Amygdala (tissue), 56 donors: ENCODE results near the gene ANKAR.
A peak's percentile ranks its signal among the peaks of the same experiment; 100 is the strongest.
"Not testable (repeated sequence)": the region's sequence is repeated elsewhere in the genome, so short reads cannot be mapped to it uniquely, and the experiment has no call there.

Experiments used
- DNase-seq, 56 donors: peaks; one replicate each; lab custom pipeline; 2025; lab: John Stamatoyannopoulos, UW

Gene ANKAR, protein sequence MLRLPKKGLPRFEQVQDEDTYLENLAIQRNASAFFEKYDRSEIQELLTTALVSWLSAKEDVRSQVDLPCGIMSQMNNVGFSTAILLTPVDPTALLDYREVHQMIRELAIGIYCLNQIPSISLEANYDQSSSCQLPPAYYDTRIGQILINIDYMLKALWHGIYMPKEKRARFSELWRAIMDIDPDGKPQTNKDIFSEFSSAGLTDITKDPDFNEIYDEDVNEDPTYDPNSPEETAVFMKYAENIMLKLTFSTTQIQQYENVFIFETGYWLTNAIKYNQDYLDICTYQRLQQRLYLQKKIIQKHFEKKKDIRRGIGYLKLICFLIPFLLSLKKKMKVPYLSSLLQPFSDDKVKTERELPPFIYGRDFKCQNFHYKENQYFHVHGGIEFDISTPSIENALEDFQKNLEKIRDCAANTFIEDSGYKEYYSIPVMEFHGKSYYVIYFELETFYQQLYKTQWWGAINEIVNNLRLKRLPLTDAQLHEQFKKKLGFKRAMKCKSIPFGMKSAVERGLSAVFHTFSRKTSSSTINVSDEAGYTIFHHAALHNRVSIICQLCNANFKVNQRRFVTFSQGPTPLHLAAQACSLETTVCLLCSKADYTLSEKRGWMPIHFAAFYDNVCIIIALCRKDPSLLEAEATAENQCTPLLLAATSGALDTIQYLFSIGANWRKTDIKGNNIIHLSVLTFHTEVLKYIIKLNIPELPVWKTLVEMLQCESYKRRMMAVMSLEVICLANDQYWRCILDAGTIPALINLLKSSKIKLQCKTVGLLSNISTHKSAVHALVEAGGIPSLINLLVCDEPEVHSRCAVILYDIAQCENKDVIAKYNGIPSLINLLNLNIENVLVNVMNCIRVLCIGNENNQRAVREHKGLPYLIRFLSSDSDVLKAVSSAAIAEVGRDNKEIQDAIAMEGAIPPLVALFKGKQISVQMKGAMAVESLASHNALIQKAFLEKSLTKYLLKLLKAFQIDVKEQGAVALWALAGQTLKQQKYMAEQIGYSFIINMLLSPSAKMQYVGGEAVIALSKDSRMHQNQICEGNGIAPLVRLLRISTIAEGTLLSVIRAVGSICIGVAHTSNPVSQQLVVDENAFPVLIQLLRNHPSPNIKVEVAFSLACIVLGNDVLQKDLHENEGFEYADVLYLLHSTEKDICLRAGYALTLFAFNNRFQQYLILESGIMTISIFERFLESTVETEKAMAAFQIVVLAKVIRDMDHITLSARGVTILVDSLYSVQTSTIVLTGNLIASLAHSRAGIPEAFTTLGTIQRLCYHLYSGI (N-terminal part only)

DNA sequence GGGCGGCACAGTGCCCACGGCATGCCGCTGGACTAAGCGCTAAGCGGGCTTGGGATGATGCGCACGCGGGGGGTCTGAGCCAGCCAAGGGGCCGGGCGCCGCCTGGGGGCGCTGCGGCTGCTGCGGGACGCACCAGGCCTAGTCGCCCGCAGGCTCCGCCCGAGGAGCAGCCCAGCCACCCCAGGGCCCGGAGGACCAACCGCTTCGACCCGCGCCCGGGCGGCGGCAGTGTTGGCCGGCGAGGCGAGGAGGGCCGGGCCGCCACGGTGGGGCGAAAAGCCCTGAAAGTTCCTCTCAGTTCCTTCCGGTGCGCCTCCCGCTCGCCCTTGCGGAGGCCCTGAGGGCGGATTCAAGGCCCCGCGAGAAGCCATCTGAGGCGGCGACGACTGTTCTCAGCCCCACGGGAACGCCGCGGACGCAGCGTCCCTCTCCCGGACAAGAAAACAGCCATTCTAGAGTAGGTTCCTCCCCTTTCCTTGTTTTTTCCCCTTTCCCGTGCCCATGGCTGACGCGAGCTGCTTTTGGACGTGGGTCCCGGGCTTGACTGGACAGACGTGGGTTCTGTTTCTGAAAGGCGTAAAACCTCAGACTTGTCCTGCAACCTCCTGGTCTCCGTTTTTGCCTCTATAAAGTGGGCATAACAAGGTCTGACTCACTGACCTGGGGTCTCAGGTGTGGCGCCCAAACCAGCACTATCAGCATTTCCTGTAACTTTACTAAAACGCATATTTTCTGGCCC lies at the start of gene ANKAR:
TSS of gene ANKAR (plus strand) at position 297 of the 739 bp plus-strand sequence. CDS start 1,821 bp downstream, outside the sequence.
- DNase-seq = peak; percentile 49 to 91 (median 78)

DNA sequence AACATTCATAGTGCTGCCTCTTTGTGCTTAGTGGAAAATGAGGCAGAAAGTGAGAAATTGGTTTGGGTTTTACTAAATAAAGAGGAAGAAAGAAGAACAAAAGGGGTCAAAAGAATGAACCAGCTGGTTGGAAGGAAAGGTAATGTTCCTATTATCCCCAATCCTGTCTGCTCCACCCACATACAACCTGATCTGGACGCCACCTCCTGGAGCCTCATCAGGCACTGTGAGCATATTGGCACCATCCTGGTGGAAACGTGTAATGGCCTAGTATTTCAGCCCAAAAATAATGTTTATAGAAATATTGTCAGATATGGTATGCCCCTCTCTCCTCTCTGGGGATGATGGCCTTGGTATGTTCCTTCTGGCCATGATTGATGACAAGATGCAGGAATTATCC lies 48.8 kb upstream of the ANKAR start:
- no peak for DNase-seq

DNA sequence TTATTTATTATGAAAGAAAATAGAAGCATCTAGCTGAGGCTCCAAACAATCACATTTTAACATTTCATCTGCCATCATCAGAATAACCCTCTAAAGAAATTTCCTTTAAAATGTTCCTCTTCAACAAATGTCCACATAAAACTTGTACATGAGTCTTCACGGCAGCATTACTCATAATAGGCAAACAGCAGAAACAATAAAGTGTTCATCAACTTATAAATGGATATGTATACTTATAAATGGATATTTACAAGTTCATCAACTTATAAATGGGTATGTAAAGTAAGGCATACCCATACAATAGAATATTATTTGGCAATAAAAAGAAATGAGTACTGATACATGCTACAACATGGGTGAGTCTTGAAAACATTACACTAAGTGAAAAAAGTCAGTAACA lies 46.7 kb upstream of the ANKAR start:
- DNase-seq = no peak

DNA sequence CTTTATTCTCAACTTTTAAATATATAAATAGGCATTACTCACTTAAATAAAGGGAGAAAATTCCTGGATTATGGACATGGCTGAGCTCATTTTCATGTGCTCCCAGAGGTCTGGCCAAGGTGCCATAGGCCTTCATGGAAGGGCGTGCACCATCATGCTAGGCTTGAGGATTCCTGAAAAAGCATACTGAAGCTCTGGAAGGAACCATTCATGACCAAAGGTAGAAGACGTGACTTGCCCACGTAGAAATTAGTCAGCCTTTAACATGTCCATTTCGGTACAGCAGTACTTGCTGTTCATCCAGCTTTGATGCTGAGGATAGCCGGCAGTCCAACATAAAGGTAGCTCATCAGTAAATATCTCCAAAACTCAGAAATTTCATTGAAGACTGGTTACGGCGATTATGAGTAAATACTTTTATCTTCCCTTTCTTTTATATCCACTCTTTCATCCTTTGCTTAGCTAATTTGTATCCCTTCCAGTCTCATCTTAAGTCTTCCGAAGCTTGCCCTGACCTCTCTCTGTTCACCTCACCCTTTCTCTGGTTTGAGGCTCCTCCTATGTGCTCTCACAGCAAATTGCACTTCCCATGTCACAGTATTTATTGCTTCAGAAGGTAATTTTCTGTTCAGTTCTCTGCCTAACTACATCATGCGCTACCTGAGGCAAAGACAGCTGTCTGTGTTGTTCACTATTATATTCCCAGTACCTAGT lies 45.5 kb upstream of the ANKAR start:
- no peak for DNase-seq

DNA sequence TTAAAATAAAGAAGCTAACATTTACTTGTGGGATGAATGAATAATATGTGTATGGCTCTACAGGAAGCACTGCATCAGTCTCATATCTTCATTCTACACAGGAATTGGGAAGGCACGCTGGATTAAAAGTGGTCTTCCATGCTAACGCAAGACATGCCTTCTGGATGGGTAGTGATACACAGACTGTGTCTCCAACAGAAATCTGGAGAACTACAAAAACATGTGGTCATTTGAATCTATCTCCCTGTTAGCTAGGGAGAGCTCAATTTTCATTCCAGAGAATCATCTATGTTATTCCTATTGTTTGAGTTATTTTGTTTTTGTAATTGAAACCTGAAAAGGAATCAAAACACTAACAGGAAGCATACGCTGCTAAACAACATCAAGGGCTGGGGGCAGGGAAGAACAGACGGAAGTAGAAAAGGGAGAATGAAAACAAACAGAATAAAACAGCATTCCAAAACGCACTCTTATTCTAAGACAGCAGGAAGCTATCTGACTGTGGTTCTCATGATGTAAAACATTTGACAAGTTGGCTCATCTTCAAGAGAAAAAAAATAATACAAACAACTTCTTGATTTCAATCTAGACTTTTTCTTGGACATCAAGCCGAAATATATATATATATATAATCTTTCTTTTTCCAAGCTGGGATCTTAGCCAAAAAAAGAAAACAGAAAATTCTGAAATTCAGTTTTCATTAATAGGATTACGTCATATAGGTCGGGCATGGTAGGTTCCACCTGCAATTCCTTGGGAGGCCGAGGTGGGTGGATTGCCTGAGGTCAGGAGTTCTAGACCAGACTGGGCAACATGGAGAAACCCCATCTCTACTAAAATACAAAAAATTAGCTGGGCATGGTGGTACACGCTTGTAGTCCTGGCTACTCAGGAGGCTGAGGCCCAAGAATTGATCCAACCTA lies 44.7 kb upstream of the ANKAR start:
- DNase-seq = no peak

DNA sequence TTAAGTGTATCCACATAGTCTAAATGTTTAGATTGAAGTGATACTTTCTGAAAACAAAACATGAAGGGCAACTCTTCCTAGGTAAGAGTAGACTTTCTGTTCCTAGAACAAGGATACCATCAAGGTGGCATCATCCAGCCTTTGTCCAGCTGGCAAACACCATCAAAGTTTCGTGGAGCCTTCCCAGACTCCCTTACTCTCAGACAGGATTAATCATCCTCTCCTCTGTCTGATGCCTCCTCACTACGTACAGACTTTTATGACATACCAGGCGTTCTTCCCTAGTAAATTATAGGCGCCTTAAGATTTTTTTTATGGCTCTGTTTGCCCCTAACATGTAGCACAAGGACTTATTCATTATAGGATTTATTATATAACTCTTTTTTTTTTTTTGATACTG lies 42.6 kb upstream of the ANKAR start:
- DNase-seq = no peak

DNA sequence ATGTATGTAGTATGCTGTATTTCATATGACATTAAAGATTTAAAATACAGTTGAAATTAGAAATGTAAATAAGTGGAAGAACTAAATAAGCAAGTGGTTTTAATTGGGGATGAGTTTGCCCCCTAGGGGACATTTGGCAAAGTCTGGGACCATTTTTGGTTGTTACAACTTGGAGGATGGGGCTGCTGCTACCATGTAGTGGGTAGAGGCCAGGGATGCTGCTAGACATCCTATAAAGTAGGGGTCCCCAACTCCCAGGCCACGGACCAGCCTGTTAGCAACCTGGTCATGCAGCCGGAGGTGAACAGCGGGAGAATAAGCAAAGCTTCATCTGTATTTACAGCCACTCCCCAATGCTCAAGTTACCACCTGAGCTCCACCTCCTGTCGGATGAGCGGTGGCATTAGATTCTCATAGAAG lies 41.1 kb upstream of the ANKAR start:
- DNase-seq = no peak

DNA sequence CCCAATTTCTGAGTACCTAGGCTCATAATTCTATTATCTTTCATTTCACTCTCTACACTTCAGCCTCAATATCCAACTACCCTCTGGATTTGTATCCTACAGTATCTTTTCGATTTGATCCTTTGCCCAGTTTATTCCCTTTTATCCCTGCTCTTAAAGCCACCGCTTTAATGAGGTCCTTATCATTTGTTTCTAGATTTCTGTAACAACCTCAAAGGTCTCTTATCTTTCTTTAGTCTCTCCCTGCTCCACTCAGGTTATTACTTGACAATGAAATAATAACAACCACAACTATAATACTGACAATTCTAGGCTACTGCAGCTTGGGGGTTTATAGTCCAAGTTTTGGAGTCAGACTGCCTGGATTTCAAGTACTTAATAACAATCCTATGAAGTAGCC lies 39.1 kb upstream of the ANKAR start:
- no peak for DNase-seq

DNA sequence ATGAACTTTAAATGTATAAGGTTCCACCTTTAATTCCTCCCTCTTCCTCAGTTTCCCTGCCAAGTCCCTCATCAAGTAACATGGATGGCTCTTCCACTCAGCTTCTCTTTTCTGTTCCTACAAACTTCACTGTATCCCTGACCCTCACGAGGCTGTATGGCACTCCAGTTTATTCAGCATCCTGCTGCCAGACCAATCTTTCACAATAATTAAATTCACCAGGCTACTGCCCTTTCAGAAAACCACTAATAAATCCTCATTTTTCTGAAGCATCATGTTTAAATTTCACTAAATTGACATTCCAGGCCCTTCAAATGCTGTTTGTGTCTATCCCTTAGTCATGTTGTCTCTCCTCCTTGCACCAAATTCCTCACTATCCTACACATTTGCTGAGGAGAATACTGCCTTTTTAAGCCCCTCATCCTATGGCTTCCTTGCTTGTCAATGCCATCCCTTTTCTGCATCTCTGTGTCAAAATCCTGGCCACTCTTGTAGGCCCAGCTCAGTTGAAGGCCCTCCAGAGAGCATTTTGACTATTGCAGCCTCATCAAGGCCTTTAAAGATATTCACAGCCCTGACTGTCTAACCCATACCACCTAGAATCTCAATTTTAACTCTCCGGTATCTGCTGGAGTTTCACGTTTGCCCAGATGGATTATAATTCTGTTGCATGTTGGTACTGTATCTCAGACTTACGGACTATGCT lies 36.0 kb upstream of the ANKAR start:
- DNase-seq = no peak

DNA sequence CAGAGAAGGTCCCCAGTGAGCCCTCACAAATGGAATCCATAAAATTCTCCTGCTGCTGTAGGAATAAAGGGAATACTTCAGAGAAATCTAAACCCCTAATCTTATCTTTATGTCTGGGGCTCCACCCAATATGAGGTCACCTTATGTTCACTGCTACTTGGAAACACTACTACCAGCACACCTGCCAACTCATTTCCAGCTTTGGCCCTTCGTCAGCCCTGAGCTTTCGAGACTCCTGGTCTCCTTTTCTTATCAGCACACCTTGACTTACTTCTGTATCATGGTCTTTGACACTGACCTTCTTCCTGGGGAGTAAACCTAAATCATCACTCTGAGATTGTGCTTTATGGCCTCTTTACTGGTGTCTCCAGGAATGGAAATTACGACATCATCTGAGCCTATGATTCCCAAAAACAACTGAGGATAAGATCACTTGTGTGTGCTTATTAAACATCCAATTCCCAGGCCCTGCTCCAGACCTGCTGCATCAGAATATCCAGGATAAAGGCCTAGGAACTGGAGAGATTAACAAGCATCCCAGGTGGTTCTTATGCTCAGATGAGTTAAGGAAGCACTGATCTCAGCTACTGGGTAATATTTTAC lies 35.4 kb upstream of the ANKAR start:
- DNase-seq = no peak

DNA sequence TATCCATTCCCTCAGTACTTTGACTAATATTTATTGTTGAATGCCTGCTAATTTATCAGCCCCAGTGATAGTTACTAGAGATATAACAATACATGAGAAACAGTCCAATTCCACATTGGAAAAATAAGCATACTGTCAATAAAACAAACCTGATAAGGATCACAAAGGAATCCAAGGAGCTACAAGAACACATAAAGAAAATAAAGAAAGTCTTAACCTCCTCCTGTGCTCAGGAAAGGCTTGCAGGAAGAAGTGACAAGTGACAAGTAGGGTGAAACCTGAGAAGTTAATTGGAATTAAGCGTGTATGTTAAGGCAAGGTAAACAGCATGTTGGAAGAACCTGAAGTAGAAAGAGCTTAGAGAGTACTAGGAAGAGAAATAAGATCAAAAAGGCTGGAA lies 33.5 kb upstream of the ANKAR start:
- no peak for DNase-seq

DNA sequence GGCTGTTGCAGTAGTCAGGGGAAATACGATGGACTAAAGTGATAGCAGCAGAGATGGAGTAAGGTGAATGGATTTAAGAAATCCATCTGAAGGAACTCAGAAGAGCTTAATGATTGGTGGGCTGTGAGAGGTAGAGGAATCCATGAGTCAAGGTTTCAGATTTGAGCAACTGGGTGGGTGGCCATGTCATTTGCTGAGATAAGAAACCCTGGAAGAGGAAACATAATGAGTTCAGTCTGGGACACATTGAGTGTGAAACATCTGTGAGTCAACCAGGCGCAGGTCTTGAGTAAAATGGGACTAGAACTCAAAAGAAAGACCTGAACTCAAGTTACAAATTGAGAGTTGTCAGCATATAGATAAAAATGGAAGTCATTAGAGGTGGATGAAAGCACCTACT lies 32.9 kb upstream of the ANKAR start:
- DNase-seq = no peak

DNA sequence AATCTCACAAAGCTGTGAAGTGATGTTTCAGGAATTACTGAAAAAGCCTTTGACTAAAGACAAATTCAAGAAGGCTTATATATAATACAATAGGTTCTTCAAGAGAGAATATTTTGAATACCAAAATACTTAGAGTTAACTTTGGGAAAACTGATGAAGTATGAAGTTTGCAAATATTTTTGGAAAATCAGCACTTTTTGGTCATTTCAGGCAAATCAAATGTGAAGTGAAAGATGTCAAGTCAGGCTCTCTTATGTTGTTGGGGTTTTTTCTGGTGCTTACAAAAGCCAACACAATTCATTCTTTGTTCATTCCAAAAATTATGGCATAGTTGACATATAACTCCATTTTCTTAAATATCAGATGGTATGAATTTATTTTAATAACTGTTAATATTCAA lies 27.9 kb upstream of the ANKAR start:
- no peak for DNase-seq

DNA sequence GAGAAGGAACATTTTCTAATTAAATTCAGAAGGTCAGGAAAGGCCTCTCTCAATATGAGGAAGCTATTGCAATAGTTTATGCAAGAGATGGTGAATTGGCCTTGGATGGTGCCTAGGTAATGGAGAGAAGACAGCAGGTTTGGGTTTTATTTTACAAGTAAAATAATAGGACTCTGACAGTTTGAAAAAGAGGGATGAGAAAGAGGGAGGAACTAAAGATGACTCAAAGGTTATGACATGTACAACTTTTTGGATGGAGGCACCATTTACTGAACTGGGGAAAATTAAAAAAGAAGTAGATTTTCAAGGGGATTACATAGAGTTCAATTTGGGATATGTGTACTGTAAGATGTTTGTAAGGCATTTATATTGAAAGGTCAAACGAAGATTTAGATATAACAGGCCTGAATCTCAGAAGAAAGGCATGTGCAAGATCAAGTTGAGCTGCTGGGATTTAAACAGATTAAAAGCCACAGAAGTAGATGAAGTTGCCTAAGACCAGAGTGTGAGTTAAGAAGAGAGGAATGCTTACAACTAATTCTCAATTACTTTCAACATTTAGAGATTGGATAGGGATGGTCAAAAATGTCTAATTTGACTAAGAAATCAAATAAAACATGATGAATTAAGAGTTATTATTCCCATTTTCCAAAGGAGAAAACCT lies 25.5 kb upstream of the ANKAR start:
- no peak for DNase-seq

DNA sequence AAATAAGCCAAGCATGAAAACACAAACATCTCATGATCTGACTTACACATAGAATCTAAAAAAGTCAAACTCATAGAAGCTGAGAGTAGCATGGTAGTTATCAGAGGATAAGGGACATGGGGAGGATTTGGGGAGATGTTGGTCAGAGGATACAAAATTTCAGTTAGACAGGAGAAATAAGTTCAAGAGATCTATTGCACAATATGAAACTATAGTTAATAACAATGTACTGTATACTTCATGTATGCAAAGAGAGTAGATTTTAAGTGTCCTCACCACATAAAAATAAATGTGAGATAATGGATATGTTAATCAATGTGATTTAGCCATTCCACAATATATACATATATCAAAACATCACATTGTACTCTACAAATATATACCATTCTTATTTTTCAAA lies 23.2 kb upstream of the ANKAR start:
- no peak for DNase-seq

DNA sequence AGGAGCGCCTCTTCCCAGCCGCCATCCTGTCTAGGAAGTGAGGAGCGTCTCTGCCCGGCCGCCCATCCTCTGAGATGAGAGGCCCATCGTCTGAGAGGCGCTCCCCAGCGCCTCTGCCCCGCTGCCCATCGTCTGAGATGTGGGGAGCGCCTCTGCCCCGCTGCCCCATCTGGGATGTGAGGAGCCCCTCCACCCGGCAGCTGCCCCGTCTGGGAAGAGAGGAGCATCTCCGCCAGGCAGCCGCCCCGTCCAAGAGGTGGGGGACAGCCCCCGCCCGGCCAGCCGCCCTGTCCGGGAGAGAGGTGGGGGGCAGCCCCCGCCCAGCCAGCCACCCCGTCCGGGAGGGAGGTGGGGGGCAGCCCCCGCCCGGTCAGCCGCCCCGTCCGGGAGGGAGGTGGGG lies 21.0 kb upstream of the ANKAR start:
- not testable (repeated sequence) for DNase-seq

DNA sequence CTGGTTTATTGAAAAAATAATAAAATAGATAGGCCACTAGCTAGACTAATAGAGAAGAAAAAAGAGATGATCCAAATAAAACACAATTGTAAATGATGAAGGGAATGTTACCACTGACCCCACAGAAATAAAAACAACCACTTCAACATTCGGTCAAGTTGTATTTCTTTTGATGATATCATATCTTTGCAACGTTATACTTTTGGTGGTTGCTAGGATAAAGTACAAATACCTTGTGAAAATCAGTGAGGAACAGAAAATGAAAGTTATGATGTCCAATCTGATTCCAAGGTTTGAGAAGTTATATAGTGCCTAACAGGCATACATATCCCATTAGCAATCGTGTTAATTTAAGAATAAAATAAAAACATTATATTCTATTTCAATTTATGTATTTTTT lies 19.8 kb upstream of the ANKAR start:
- no peak for DNase-seq
